Measurements from ENCODE around the gene CDK2AP2. TPM values are rescaled to one million over a fixed set of nuclear protein-coding genes. Genes with fewer than 3 reads are reported as not detected.
"Not testable (repeated sequence)": the region's sequence is repeated elsewhere in the genome, so short reads cannot be mapped to it uniquely, and the experiment has no call there.

The CDK2AP2 gene
- total RNA-seq, 4 donors from 2014 or later, result 32.0 to 55.2 (median 38.1) TPM

DNA sequence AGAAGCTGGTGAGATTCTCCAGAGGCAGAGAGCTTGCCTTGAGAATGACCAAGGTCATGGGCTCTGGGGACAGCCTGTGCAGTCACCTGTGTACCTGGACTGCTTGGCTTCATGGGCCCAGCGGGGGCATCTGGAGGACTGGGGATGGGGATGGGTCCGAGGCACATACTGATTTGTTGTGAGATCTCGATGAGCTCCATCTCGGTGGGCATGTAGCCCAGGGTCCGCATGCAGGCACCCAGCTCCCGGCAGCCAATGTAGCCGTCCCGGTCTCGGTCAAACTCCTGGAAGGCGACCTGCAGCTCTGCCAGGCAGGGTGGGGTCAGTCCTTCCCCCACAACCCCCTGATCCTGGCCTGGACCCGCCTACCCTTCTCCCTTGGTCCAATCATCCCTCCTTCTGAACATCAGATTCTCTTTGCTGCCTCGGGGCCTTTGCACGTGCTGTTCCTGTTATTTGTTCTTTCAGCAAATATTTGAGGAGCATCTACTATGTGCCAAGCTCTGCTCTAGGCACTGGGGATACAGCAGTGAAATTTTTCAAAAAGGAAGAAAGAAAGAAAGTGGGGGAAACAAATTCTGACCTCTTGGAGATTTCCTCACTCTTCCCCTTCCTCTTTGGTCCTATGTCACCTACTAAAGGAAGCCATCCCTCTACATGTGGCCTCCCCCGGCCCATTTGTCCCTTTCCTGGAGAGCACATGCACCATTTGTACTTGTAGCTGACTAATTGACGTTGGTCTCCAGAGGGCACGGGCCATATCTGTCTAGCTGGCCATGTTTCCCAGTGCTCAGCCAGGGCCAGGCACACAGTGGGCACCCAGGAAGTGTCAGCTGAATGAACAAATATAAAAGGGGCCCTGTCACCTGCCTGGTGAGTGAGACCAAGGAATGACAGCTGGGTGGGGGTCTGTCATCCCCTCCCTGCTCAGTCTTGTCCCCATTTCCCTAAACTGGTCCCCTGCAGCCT is 13.2 kb upstream of the CDK2AP2 start:
- Histone ChIP-seq H3K4me3 (no peak overlapping the region), H3K4me1 (no peaks in the 10 kb centered on the region), H3K9me3 (no peaks in the 10 kb centered on the region), H3K27me3 (peaks cover 0 to 32% (median 0%) of the 10 kb centered on the region in 4 donors), H3K36me3 (no peaks in the 10 kb centered on the region), H3K27ac (no peak overlapping the region)
- DNase-seq, result no peak
- TF ChIP-seq, protein P1, sequence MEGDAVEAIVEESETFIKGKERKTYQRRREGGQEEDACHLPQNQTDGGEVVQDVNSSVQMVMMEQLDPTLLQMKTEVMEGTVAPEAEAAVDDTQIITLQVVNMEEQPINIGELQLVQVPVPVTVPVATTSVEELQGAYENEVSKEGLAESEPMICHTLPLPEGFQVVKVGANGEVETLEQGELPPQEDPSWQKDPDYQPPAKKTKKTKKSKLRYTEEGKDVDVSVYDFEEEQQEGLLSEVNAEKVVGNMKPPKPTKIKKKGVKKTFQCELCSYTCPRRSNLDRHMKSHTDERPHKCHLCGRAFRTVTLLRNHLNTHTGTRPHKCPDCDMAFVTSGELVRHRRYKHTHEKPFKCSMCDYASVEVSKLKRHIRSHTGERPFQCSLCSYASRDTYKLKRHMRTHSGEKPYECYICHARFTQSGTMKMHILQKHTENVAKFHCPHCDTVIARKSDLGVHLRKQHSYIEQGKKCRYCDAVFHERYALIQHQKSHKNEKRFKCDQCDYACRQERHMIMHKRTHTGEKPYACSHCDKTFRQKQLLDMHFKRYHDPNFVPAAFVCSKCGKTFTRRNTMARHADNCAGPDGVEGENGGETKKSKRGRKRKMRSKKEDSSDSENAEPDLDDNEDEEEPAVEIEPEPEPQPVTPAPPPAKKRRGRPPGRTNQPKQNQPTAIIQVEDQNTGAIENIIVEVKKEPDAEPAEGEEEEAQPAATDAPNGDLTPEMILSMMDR (IDR thresholded peaks at IDR 0.05), result no peak
- TF ChIP-seq POLR2A (IDR thresholded peaks at IDR 0.05), result no peak
- intact Hi-C loops (cut with DNase I), result no loop called here
- 81 to 82% methylated on average over 10 to 13 of the region's 16 CpGs for WGBS, 2 donors

DNA sequence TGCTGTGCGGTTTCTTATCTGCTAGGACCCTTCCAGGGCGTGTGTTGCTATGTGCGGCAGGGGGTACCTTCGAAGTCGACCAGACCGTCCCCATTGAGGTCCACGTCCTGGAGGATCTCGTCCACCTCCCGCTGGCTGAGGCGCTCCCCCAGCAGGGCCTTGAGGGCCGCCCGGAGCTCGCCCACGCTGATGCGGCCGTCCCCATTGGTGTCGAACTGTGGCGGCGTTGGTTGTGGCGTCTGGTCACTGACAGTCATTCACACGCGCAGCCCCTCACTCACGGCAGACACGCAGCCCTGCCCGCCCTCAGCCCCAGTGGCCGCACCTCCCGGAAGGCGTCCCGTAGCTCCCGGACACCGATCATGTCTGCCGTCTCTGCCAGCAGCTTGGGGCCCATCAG is 11.8 kb upstream of the CDK2AP2 start:
- no peak overlapping the region for H3K27ac ChIP-seq
- peaks cover 0 to 33% (median 0%) of the 10 kb centered on the region in 4 donors for H3K27me3 ChIP-seq
- whole genome bisulfite sequencing, 2 donors, result 94 to 96% methylated on average over 13 to 20 of the region's 32 CpGs
- H3K4me3 ChIP-seq, result no peak overlapping the region
- intact Hi-C loops (cut with DNase I), result no loop called here
- no peaks in the 10 kb centered on the region for H3K36me3 ChIP-seq
- DNase-seq, result no peak
- TF ChIP-seq, protein P1 (IDR thresholded peaks at IDR 0.05), result no peak
- no peaks in the 10 kb centered on the region for H3K4me1 ChIP-seq
- no peaks in the 10 kb centered on the region for H3K9me3 ChIP-seq

DNA sequence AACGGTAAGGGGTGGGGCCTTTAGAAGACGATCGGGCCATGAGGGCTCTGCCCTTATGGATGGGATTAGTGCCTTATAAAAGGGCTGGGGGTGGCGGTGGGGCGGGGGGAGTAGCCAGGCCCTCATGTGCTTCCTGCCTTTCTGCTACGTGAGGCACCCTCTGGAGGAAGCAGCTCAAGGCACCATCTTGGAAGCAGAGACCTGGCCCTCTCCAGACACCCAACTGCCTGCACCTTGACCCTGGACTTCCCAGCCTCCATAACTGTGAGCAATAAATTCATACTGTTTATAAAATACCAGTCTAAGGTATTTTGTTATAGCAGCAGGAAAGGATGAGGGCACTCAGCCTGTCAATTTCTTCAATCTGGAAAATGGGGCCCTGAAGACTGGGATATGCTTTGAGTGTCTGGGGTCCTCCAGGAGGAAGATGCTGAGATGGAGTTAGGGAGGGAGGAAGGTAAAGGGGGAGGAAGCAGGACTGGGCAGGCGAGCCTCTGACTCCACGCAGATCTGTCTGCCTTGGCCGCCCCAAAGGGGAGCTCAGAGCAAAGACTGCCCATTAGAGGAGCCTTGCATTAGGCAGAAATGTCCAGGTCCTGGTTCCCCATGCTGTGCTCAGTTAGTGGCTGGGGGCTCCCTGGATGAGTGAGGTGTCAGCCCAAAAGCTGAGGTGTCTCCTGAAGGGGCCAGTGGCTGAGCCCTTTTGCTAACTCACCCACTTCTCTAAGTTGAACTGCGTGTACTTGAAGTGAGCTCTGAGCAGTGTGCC is 10.0 kb upstream of the CDK2AP2 start:
- Histone ChIP-seq H3K27ac (no peak overlapping the region), H3K36me3 (no peaks in the 10 kb centered on the region), H3K27me3 (peaks cover 0 to 33% (median 0%) of the 10 kb centered on the region in 4 donors), H3K9me3 (no peaks in the 10 kb centered on the region), H3K4me1 (no peaks in the 10 kb centered on the region), H3K4me3 (no peak overlapping the region)
- intact Hi-C loops (cut with DNase I), result no loop called here
- TF ChIP-seq, protein P1 (IDR thresholded peaks at IDR 0.05), result no peak
- TF ChIP-seq POLR2A (IDR thresholded peaks at IDR 0.05), result no peak
- DNase-seq, result no peak
- WGBS, 2 donors, result 77 to 93% methylated on average over 5 of the region's 10 CpGs

DNA sequence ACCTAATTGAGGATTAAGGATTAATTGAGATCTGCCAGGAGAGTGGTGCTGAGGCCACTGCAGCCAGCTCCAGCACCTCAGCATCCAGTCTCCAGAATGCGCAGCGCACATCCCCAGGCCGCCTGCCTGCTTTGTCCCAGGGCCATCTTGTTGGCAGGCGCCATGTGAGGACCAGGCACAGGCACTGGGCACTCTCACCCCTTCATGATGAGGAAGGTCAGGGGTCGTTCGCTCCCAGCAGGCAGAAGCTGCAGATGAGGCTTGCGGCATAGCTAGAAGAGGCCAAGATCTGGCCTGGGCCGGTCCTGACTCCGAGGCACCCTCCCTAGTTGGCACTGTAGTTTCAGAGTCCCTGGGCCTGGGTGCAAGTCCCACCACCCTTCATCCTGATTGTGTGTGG is 8.8 kb upstream of the CDK2AP2 start:
- Histone ChIP-seq H3K4me3 (no peak overlapping the region), H3K36me3 (no peaks in the 10 kb centered on the region), H3K27ac (no peak overlapping the region), H3K9me3 (no peaks in the 10 kb centered on the region), H3K4me1 (no peaks in the 10 kb centered on the region), H3K27me3 (peaks cover 0 to 37% (median 0%) of the 10 kb centered on the region in 4 donors)
- WGBS, 2 donors, result 77 to 100% methylated on average over 2 to 4 of the region's 9 CpGs
- no peak for DNase-seq
- intact Hi-C loops (cut with DNase I), result no loop called here
- TF ChIP-seq, protein P1 (IDR thresholded peaks at IDR 0.05), result no peak
- TF ChIP-seq POLR2A (IDR thresholded peaks at IDR 0.05), result no peak

DNA sequence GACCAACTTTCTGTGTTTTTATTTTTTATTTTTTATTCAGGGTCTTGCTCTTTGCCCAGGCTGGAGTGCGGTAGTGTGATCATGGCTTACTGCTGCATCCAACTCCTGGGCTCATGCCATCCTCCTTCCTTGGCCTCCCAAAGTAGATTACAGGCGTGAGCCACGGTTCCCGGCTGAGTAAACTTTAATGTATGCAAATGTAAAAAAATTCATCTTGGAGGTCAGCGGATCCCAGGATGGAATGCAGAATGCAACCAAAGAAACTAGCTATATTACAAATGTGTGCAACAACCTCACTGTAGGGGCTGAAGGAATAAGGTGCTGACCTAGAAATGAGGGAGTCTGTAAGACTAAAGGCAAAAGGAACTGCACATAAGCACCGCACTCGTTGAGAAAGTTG is 6.2 kb upstream of the CDK2AP2 start:
- Histone ChIP-seq H3K4me1 (peaks cover 0 to 2% (median under 1%) of the 10 kb centered on the region in 3 donors), H3K27ac (no peak overlapping the region), H3K36me3 (no peaks in the 10 kb centered on the region), H3K27me3 (peaks cover 0 to 51% (median 0%) of the 10 kb centered on the region in 4 donors), H3K9me3 (no peaks in the 10 kb centered on the region), H3K4me3 (no peak overlapping the region)
- WGBS, 2 donors, result 70 to 82% methylated on average over 4 to 7 of the region's 7 CpGs
- intact Hi-C loops (cut with DNase I), result no loop called here
- no peak for TF ChIP-seq POLR2A (IDR thresholded peaks at IDR 0.05)
- TF ChIP-seq, protein P1 (IDR thresholded peaks at IDR 0.05), result no peak
- DNase-seq, result no peak

DNA sequence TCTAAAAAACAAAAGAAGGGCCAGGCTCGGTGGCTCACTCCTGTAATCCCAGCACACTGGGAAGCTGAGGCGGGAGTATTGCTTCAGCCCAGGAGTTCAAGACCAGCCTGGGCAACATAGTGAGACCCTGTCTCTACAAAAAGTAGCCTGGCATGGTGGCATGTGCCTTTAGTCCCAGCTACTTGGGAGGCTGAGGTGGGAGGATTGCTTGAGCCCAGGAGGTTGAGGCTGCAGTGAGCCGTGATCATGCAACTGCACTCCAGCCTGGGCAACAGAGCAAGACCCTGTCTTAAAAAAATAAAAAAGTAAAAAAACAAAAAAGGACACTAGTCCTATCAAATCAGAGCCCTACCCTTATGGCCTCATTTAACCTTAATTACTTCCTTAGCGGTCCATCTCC is 3.6 kb upstream of the CDK2AP2 start:
- H3K36me3 ChIP-seq; H3K27ac ChIP-seq; DNase-seq; intact Hi-C loops (cut with DNase I); H3K9me3 ChIP-seq; H3K4me3 ChIP-seq: not testable (repeated sequence)
- H3K4me1 ChIP-seq, result peaks cover 15 to 21% (median 17%) of the 10 kb centered on the region in 3 donors
- WGBS, 2 donors, result 90 to 97% methylated on average over 3 of the region's 4 CpGs
- H3K27me3 ChIP-seq, result peaks cover 0 to 51% (median 0%) of the 10 kb centered on the region in 4 donors

All from esophagus squamous epithelium (tissue), 5 donors.